K562 (cell line): ENCODE data around the gene METTL23. TPM values are rescaled to one million over a fixed set of nuclear protein-coding genes. Genes with fewer than 3 reads are reported as not detected.

ENCODE experiments used
- BDP1 ChIP-seq: IDR thresholded peaks from 3 replicates; pipeline ENCODE4 v1.6.1; 2011; ENCODE audit not compliant: insufficient read length, insufficient read depth
- BMI1 ChIP-seq: fragments of 150-350 bp; IDR thresholded peaks from 2 replicates; pipeline ENCODE4 v1.6.1; 2014; ENCODE audit warnings: low read length
- CBFA2T3 ChIP-seq: fragments of 450-650 bp; IDR thresholded peaks from 2 replicates; pipeline ENCODE4 v1.6.1; 2017
- E2F4 ChIP-seq: sonication (generic); formaldehyde crosslinking; IDR thresholded peaks from 2 replicates; pipeline ENCODE4 v1.8.0; 2022; ENCODE audit warnings: mild to moderate bottlenecking, low read depth, missing genetic modification reagents
- ETS1 ChIP-seq: conservative IDR thresholded peaks from 2 replicates; pipeline ENCODE4 v1.6.1; 2011; ENCODE audit warnings: low read depth, mild to moderate bottlenecking, low read length; ENCODE audit not compliant: control insufficient read depth
- HIVEP1 ChIP-seq: fragments of 250-450 bp; sonication (Bioruptor Pico); IDR thresholded peaks from 2 replicates; pipeline ENCODE4 v1.4.0; 2020; ENCODE audit warnings: mild to moderate bottlenecking
- ID3 ChIP-seq, 2 experiments: fragments of 250-450 bp in 1 of 2; fragments of 450-650 bp in 1 of 2; sonication (Bioruptor Pico) in 1 of 2; IDR thresholded peaks; 2 replicates each; pipeline versions ENCODE4 v1.6.1 to v1.8.0; 2016 to 2021; ENCODE audit warnings: mild to moderate bottlenecking in 2 of 2, moderate library complexity in 2 of 2, missing compliant biosample characterization in 1 of 2, missing genetic modification characterization in 1 of 2
- KAT2B ChIP-seq: IDR thresholded peaks from one replicate; pipeline ENCODE4 v1.6.1; 2012; ENCODE audit warnings: low read depth, mild to moderate bottlenecking, control low read depth, inconsistent platforms, low read length, moderate library complexity
- LARP7 ChIP-seq: fragments of 450-650 bp; IDR thresholded peaks from 2 replicates; pipeline ENCODE4 v1.6.1; 2016
- MAFG ChIP-seq: fragments of 450-650 bp; conservative IDR thresholded peaks from 2 replicates; pipeline ENCODE4 v1.6.1; 2016; ENCODE audit warnings: missing genetic modification characterization, missing compliant biosample characterization
- MBD2 ChIP-seq: sonication (generic); IDR thresholded peaks from 2 replicates; pipeline ENCODE4 v1.6.1; 2016; ENCODE audit warnings: low read depth, borderline replicate concordance
- MCM2 ChIP-seq: fragments of 450-650 bp; IDR thresholded peaks from 2 replicates; pipeline ENCODE4 v1.6.1; 2017; ENCODE audit warnings: low read depth, mild to moderate bottlenecking
- MECOM ChIP-seq: fragments of 250-450 bp; sonication (Bioruptor Pico); IDR thresholded peaks from 2 replicates; pipeline ENCODE4 v1.8.0; 2022; ENCODE audit warnings: inconsistent platforms
- NR2C2 ChIP-seq, 2 experiments: fragments of 200-800 bp in 1 of 2; sonication (Bioruptor generic) in 1 of 2; sonication (generic) in 1 of 2; formaldehyde crosslinking in 1 of 2; IDR thresholded peaks; 2 replicates each; pipeline versions ENCODE4 v1.6.1 to v1.8.0; 2016 to 2022; ENCODE audit warnings: mild to moderate bottlenecking in 1 of 2, missing compliant biosample characterization in 1 of 2, missing genetic modification characterization in 1 of 2, missing genetic modification reagents in 1 of 2
- PHF20 ChIP-seq: fragments of 450-650 bp; IDR thresholded peaks from 2 replicates; pipeline ENCODE4 v1.6.1; 2018; ENCODE audit not compliant: partially characterized antibody
- RB1 ChIP-seq: fragments of 450-650 bp; IDR thresholded peaks from 2 replicates; pipeline ENCODE4 v1.6.1; 2017; ENCODE audit warnings: low read depth, mild to moderate bottlenecking
- RBFOX2 ChIP-seq: fragments of 200-400 bp; formaldehyde crosslinking; IDR thresholded peaks from 2 replicates; pipeline ENCODE4 v1.6.1; 2017; ENCODE audit warnings: low read depth, mild to moderate bottlenecking, low read length, moderate library complexity
- RBM39 ChIP-seq: fragments of 200-400 bp; formaldehyde crosslinking; optimal IDR thresholded peaks from 2 replicates; pipeline ENCODE3; 2018; ENCODE audit warnings: low read depth, low read length
- TAL1 ChIP-seq: fragments of 450-650 bp; IDR thresholded peaks from 2 replicates; pipeline ENCODE4 v1.6.1; 2016; ENCODE audit warnings: mild to moderate bottlenecking
- ZFP30 ChIP-seq: fragments of 250-450 bp; sonication (Bioruptor Pico); IDR thresholded peaks from 2 replicates; pipeline ENCODE4 v1.8.0; 2022; ENCODE audit warnings: moderate library complexity, mild to moderate bottlenecking, inconsistent platforms, borderline replicate concordance
- ZNF175 ChIP-seq: fragments of 200-800 bp; sonication (Bioruptor generic); IDR thresholded peaks from 2 replicates; pipeline ENCODE4 v1.6.1; 2016; ENCODE audit warnings: low read depth, mild to moderate bottlenecking, missing genetic modification characterization, missing compliant biosample characterization
- ZNF197 ChIP-seq: fragments of 200-800 bp; sonication (Bioruptor generic); IDR thresholded peaks from 2 replicates; pipeline ENCODE4 v1.6.1; 2016; ENCODE audit warnings: low read depth, missing genetic modification characterization, missing compliant biosample characterization
- ZNF395 ChIP-seq: fragments of 200-800 bp; sonication (Bioruptor generic); IDR thresholded peaks from 2 replicates; pipeline ENCODE4 v1.6.1; 2017; ENCODE audit warnings: missing genetic modification characterization, missing compliant biosample characterization
- ZNF445 ChIP-seq: fragments of 250-450 bp; sonication (Bioruptor Pico); IDR thresholded peaks from 2 replicates; pipeline ENCODE4 v1.4.0; 2020; ENCODE audit warnings: low read depth, mild to moderate bottlenecking, moderate library complexity
- ZNF584 ChIP-seq: fragments of 200-800 bp; sonication (Bioruptor generic); IDR thresholded peaks from 2 replicates; pipeline ENCODE4 v1.6.1; 2016; ENCODE audit warnings: low read depth, mild to moderate bottlenecking, missing genetic modification characterization, missing compliant biosample characterization
- ZNF764 ChIP-seq: fragments of 250-450 bp; sonication (Bioruptor Pico); IDR thresholded peaks from 2 replicates; pipeline ENCODE4 v1.4.0; 2020; ENCODE audit warnings: low read depth, mild to moderate bottlenecking, moderate library complexity
- ZNF77 ChIP-seq: fragments of 250-450 bp; sonication (Bioruptor Pico); IDR thresholded peaks from 2 replicates; pipeline ENCODE4 v1.5.0; 2020
- polyA plus RNA-seq, 8 experiments: library from polyadenylated mRNA; depleted of rRNA in 4 of 8; stranded (reverse) in 5 of 8; unstranded in 3 of 8; fragments of >200 nt; fragmentation: Nextera tagmentation in 2 of 8; fragmentation: Illumina TruSeq in 1 of 8; extraction: Ambion mirVana in 2 of 8; extraction: Trizol in 1 of 8; gene quantifications; 2 replicates each; pipeline versions ENCODE4 v1.2.1 to v1.2.3, GENCODE V29; 2011 to 2014; ENCODE audit warnings: inconsistent platforms in 1 of 8, missing spikeins in 1 of 8
- total RNA-seq, 7 experiments: library from RNA; depleted of rRNA in 6 of 7; stranded (reverse); fragments of >200 nt in 6 of 7; fragmentation: Illumina TruSeq in 2 of 7; extraction: Trizol in 2 of 7; gene quantifications; 2 replicates each; pipeline versions ENCODE4 v1.2.1 to v1.2.3, GENCODE V29; 2011 to 2021; ENCODE audit warnings: low replicate concordance in 1 of 7

Gene METTL23
- total and polyA plus RNA-seq, 9 of the 15 experiments (the other 6 are each of a cell fraction or from before 2014, with no cell fraction given), result 29.4 to 67.3 (median 41.6) TPM

GRCh38 chr17:76726231-76726775, 336 bp upstream of the METTL23 start, which contains the start of gene JMJD6 (continued):
- TF ChIP-seq ZNF395 (no peak), ZNF764 (no peak), RBM39 (no peak), RB1 (peak; percentile 34; the same call in 1 of the 2 replicates), BMI1 (no peak), BDP1 (no peak), ZNF584 (no peak), MAFG (no peak), ZNF197 (CRISPR knock-in tag) (no peak), TAL1 (no peak), ZFP30 (no peak), E2F4 (no peak), ID3 (CRISPR knock-in tag; IDR thresholded peaks at IDR 0.05) (no peak), ID3 (tag; IDR thresholded peaks at IDR 0.05) (no peak; the same call in none of the 2 replicates), ZNF175 (no peak), NR2C2 (CRISPR knock-in tag; IDR thresholded peaks at IDR 0.05) (no peak), NR2C2 (tag; IDR thresholded peaks at IDR 0.05) (peak; percentile 90), ZNF445 (CRISPR knock-in tag) (no peak), CBFA2T3 (no peak), MCM2 (no peak), MBD2 (peak; percentile 96), ETS1 (peak; percentile 82), PHF20 (peak; percentile 48), MECOM (CRISPR knock-in tag) (no peak), RBFOX2 (peak; percentile 98), HIVEP1 (CRISPR knock-in tag) (no peak), LARP7 (no peak), ZNF77 (CRISPR knock-in tag) (no peak), KAT2B (no peak)
